HFF-Myc (cell line): ENCODE data around the gene KCNAB2.

Experiments used
- DNase-seq: peaks from one replicate; pipeline ENCODE4 v3.0.0-alpha.2; 2011; ENCODE audit warnings: low read depth; ENCODE audit errors: extremely low read depth
- H3K4me3 ChIP-seq: replicated peaks from 2 replicates; pipeline ENCODE4 v1.5.1; 2011; ENCODE audit warnings: low read depth, mild to moderate bottlenecking, control low read depth, low read length
- TF ChIP-seq, protein P1 (sequence below): IDR thresholded peaks from 2 replicates; pipeline ENCODE4 v1.5.1; 2012; ENCODE audit warnings: mild to moderate bottlenecking, low read depth, low read length, control low read depth; ENCODE audit errors: missing control alignments

KCNAB2 gene

DNA sequence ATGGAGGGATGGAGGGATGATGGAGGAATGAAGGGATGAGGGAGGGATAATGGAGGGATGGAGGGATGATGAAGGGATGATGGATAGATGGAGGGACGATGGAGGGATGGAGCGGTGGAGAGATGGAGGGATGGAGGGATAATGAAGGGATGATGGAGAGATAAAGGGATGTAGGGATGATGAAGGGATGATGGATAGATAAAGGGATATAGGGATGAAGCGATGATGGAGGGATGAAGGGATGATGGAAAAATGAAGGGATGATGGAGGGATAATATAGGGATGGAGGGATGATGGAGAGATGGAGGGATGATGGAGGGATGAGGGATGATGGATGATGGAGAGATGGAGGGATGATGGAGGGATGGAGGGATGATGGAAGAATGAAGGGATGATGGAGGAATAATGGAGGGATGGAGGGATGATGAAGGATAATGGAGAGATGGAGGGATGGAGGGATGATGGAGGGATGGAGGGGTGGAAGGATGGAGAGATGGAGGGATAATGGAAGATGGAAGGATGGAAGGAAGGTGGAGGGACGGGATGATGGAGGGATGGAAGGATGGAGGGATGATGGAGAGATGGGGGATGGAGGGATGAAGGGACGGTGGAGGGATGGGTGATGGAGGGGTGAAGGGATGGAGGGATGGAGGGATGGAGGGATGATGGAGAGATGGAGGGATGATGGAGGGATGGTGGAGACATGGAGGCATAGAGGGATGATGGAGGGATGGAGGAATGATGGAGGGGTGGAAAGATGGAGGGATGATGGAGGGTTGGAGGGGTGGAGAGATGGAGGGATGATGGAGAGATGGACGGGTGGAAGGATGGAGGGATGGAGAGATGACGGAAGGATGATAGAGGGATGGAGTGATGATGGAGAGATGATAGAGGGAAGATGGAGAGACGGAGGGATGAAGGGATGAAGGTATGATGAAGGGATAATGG lies 62.0 kb downstream of the KCNAB2 start:
- DNase-seq, result no peak
- TF ChIP-seq, protein P1, sequence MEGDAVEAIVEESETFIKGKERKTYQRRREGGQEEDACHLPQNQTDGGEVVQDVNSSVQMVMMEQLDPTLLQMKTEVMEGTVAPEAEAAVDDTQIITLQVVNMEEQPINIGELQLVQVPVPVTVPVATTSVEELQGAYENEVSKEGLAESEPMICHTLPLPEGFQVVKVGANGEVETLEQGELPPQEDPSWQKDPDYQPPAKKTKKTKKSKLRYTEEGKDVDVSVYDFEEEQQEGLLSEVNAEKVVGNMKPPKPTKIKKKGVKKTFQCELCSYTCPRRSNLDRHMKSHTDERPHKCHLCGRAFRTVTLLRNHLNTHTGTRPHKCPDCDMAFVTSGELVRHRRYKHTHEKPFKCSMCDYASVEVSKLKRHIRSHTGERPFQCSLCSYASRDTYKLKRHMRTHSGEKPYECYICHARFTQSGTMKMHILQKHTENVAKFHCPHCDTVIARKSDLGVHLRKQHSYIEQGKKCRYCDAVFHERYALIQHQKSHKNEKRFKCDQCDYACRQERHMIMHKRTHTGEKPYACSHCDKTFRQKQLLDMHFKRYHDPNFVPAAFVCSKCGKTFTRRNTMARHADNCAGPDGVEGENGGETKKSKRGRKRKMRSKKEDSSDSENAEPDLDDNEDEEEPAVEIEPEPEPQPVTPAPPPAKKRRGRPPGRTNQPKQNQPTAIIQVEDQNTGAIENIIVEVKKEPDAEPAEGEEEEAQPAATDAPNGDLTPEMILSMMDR, result no peak
- H3K4me3 ChIP-seq, result no peak overlapping the region

DNA sequence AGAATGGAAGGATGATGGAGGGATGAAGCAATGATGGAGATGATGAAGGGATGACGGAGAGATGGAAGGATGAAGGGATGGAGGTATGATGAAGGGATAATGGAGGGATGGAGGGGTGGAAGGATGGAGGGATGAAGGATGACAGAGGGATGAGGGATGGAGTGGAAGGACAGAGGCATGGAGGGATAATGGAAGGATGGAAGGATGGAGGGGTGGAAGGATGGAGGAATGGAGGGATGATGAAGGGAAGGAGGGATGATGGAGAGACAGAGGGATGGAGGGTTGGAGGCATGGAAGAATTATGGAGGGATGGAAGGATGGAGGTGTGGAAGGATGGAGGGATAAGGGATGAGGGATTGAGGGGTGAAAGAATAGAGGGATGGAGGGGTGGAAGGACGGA lies 62.8 kb downstream of the KCNAB2 start:
- H3K4me3 ChIP-seq, result no peak overlapping the region
- DNase-seq, result no peak
- TF ChIP-seq, protein P1, result no peak

DNA sequence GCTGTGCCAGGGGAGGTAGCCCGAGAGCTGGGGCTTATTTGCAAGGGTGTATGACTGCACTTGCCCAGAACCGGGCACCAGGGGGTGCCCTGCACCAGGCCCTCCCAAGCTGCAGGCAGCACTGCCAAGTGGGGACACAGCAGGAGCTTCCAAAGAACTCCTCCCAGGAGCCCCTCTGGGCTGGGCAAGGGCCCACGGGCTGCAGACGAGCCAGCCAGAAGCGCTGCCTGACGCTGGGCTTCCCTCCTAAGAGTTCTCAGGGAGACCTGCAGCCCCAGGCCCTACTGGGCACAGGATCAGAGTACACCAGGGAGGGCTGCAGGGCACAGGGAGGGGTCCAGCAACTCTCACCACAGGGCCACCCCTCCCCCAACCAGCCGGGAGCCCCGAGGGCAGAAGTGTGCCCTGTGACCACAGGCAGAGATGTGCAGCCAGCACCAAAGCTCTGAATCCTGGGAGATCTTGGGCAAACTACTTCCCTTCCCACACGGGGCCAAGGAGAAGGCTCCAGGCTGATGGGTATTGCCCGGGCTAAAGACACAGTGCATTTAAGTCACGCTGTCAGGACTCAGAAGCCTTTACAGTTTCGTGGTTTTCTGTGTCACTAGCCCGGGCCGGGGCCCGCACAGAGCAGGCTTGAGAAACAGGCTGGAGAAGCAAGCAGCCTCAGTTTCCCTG lies 63.4 kb downstream of the KCNAB2 start:
- H3K4me3 ChIP-seq, result no peak overlapping the region
- DNase-seq, result no peak
- TF ChIP-seq, protein P1, result peak; percentile 64

DNA sequence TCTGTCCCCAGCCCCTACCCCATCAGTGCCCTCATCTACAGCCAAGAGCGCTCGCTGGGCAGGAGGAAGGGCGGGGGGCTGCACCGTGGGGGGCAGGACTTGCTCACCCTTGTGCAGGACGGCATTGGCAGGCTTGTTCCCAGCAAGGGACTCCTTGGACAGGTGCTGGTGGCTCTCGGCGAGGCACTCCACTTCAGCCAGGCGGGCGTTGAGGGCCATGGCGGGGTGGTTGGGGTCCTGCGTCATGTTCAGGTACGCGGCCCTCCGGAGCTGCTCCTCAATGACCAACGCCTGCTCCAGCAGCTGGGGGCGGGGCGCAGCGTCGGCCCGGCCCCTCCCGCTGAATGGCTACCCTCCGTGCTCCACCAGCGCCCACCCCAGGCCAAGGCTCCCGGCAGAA lies 64.0 kb downstream of the KCNAB2 start:
- no peak for DNase-seq
- TF ChIP-seq, protein P1, result no peak
- H3K4me3 ChIP-seq, result no peak overlapping the region

DNA sequence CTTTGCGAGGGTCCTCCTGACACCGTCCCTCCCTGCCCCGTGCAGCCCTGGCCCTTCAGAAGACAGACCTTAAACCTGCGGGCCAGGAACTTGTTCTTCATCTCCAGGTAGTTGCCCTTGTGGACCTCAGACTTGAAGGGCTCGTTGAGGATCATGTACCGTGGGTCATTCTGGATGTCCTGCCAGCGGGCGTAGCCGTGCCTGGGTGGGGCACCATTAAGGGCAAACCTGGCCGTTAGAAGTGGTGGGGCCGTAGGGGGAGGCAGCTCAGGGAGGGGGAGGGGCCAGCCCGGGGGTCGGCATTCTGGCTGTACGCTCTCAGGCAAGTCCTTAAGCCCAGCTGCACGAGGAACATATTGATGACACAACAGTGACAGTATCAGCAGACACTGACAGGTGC lies 64.6 kb downstream of the KCNAB2 start:
- H3K4me3 ChIP-seq, result no peak overlapping the region
- DNase-seq, result no peak
- TF ChIP-seq, protein P1, result no peak

DNA sequence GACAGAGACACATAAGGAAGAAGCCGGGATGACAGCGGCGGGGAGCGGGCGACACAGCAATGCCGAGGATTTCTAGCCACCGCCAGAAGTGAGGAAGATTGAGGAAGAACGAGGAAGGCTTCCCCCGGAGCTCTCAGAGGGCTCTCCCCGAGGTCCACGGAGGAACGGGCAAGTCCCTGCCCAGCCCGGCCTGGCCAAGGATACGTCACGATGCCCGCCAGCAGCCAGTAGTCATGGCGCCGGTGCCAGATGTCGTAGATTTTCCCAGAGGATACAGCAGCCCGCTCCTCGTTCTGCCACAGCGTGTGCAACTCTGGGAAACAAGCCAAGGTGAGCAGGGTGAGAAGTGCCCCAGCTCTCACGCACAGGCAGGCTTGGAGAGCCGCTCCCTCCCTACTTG lies 65.9 kb downstream of the KCNAB2 start:
- TF ChIP-seq, protein P1, result no peak
- DNase-seq, result no peak

More for the DNA sequence above, 65.9 kb downstream of the KCNAB2 start:
- H3K4me3 ChIP-seq, result no peak overlapping the region
